Liver (tissue), 3 donors: ENCODE measurements around the gene TMEM106B.

ENCODE experiments used
- RAD21 ChIP-seq, 2 donors: IDR thresholded peaks; 2 replicates each; pipeline ENCODE4 v1.6.1; 2016; ENCODE audit warnings: antibody characterized with exemption in 2 of 2, mild to moderate bottlenecking in 2 of 2
- TF ChIP-seq, protein P1 (sequence below): fragments of 150-350 bp; IDR thresholded peaks from 2 replicates; pipeline ENCODE4 v1.5.1; 2017; ENCODE audit warnings: improper control_type of control experiment, low read depth, low read length; ENCODE audit not compliant: missing input control
- TF ChIP-seq, protein P2 (sequence below): IDR thresholded peaks from 2 replicates; pipeline ENCODE4 v1.6.1; 2016; ENCODE audit warnings: antibody characterized with exemption, mild to moderate bottlenecking
- TF ChIP-seq, protein P3 (sequence below): IDR thresholded peaks from 2 replicates; pipeline ENCODE4 v1.6.1; 2016; ENCODE audit warnings: antibody characterized with exemption
- TF ChIP-seq, protein P4 (sequence below): IDR thresholded peaks from 2 replicates; pipeline ENCODE4 v1.6.1; 2016; ENCODE audit warnings: antibody characterized with exemption
- donor health status: healthy.
- donor health status: healthy.

DNA sequence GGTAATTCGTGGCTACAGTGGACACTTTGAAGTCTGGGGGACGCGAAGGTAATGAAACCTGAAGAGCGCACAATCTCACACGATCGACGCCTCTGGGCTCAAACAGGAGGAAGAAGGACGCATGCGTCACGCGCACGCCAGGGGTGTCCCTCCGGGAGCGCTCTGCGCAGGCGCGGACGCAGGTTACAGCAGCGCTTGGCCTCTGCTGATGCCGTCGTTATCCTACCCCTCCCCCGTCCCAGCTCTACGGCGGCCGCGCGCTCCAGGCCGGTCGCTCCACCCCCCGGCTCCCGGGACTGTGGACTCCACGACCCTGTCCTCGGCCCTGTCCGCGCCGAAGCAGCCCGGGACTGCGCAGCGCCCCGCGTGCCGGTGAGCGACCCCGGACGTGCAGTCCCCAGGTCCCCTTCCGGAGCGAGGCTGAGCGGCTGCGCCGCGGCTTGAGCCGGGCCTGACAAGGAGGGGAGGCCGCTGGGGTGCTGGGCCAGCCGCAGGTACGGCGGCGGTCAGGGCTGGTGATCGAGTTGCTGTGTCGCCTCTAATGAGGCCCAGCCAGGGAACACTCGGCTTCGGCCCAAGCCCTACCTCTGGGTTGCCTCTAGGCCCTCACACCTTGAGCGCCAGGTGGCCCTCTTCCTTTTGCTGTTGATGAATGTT, at the start of gene TMEM106B:
- TF ChIP-seq, protein P1, sequence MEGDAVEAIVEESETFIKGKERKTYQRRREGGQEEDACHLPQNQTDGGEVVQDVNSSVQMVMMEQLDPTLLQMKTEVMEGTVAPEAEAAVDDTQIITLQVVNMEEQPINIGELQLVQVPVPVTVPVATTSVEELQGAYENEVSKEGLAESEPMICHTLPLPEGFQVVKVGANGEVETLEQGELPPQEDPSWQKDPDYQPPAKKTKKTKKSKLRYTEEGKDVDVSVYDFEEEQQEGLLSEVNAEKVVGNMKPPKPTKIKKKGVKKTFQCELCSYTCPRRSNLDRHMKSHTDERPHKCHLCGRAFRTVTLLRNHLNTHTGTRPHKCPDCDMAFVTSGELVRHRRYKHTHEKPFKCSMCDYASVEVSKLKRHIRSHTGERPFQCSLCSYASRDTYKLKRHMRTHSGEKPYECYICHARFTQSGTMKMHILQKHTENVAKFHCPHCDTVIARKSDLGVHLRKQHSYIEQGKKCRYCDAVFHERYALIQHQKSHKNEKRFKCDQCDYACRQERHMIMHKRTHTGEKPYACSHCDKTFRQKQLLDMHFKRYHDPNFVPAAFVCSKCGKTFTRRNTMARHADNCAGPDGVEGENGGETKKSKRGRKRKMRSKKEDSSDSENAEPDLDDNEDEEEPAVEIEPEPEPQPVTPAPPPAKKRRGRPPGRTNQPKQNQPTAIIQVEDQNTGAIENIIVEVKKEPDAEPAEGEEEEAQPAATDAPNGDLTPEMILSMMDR: no peak
- TF ChIP-seq, protein P2, sequence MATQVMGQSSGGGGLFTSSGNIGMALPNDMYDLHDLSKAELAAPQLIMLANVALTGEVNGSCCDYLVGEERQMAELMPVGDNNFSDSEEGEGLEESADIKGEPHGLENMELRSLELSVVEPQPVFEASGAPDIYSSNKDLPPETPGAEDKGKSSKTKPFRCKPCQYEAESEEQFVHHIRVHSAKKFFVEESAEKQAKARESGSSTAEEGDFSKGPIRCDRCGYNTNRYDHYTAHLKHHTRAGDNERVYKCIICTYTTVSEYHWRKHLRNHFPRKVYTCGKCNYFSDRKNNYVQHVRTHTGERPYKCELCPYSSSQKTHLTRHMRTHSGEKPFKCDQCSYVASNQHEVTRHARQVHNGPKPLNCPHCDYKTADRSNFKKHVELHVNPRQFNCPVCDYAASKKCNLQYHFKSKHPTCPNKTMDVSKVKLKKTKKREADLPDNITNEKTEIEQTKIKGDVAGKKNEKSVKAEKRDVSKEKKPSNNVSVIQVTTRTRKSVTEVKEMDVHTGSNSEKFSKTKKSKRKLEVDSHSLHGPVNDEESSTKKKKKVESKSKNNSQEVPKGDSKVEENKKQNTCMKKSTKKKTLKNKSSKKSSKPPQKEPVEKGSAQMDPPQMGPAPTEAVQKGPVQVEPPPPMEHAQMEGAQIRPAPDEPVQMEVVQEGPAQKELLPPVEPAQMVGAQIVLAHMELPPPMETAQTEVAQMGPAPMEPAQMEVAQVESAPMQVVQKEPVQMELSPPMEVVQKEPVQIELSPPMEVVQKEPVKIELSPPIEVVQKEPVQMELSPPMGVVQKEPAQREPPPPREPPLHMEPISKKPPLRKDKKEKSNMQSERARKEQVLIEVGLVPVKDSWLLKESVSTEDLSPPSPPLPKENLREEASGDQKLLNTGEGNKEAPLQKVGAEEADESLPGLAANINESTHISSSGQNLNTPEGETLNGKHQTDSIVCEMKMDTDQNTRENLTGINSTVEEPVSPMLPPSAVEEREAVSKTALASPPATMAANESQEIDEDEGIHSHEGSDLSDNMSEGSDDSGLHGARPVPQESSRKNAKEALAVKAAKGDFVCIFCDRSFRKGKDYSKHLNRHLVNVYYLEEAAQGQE: peak; percentile 88
- TF ChIP-seq, protein P3, sequence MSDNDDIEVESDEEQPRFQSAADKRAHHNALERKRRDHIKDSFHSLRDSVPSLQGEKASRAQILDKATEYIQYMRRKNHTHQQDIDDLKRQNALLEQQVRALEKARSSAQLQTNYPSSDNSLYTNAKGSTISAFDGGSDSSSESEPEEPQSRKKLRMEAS: peak; percentile 96
- TF ChIP-seq, protein P4, sequence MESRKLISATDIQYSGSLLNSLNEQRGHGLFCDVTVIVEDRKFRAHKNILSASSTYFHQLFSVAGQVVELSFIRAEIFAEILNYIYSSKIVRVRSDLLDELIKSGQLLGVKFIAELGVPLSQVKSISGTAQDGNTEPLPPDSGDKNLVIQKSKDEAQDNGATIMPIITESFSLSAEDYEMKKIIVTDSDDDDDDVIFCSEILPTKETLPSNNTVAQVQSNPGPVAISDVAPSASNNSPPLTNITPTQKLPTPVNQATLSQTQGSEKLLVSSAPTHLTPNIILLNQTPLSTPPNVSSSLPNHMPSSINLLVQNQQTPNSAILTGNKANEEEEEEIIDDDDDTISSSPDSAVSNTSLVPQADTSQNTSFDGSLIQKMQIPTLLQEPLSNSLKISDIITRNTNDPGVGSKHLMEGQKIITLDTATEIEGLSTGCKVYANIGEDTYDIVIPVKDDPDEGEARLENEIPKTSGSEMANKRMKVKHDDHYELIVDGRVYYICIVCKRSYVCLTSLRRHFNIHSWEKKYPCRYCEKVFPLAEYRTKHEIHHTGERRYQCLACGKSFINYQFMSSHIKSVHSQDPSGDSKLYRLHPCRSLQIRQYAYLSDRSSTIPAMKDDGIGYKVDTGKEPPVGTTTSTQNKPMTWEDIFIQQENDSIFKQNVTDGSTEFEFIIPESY: peak; percentile 72
- peak in 1 of 2 donors; percentile 31 for TF ChIP-seq RAD21 (IDR thresholded peaks at IDR 0.05)
